Keratinocyte (primary cell): ENCODE data around the gene TBX20. TPM values are rescaled to one million over a fixed set of nuclear protein-coding genes. Genes with fewer than 3 reads are reported as not detected.
"Not testable (repeated sequence)": the region's sequence is repeated elsewhere in the genome, so short reads cannot be mapped to it uniquely, and the experiment has no call there.

Experiments
- DNase-seq: peaks from one replicate; pipeline ENCODE4 v3.0.0-alpha.2; 2011; ENCODE audit warnings: low read depth, missing footprints, low spot score
- FAIRE-seq: peaks from 2 replicates; lab custom pipeline; 2011; peaks lifted over from hg19 to GRCh38; lab: Jason Lieb, UNC
- H2AFZ ChIP-seq: 2 replicates; pipeline ENCODE4 v1.6.0; 2012; ENCODE audit warnings: low read length, control low read depth, inconsistent platforms; ENCODE audit not compliant: control insufficient read depth
- H3K27ac ChIP-seq: 2 replicates; pipeline ENCODE4 v1.5.1; 2011; ENCODE audit warnings: low read length; ENCODE audit not compliant: control insufficient read depth, insufficient read depth
- H3K27me3 ChIP-seq: 3 replicates; pipeline ENCODE4 v1.6.0; 2011; ENCODE audit warnings: low read length; ENCODE audit not compliant: control insufficient read depth, insufficient read depth; ENCODE audit errors: extremely low read depth
- H3K36me3 ChIP-seq, 2 experiments: 2 replicates in 1 of 2; 3 replicates in 1 of 2; pipeline ENCODE4 v1.5.1; 2011; ENCODE audit warnings: low read length in 2 of 2, mild to moderate bottlenecking in 1 of 2; ENCODE audit not compliant: control insufficient read depth in 2 of 2, insufficient read depth in 2 of 2; ENCODE audit errors: extremely low read depth in 1 of 2
- H3K4me1 ChIP-seq: 3 replicates; pipeline ENCODE4 v1.5.1; 2011; ENCODE audit warnings: low read length; ENCODE audit not compliant: control insufficient read depth, insufficient read depth; ENCODE audit errors: extremely low read depth
- H3K4me2 ChIP-seq: 3 replicates; pipeline ENCODE4 v1.6.0; 2011; ENCODE audit warnings: low read depth, low read length; ENCODE audit not compliant: control insufficient read depth, insufficient read depth; ENCODE audit errors: extremely low read depth
- H3K4me3 ChIP-seq, 3 experiments: fragments of 200-600 bp in 1 of 3; sonication (generic) in 1 of 3; 2 replicates in 2 of 3; 3 replicates in 1 of 3; pipeline ENCODE4 v1.5.1; 2011 to 2016; ENCODE audit warnings: low read length in 3 of 3, mild to moderate bottlenecking in 3 of 3, control low read depth in 2 of 3, inconsistent platforms in 1 of 3, low read depth in 1 of 3, mixed read lengths in 1 of 3, mixed run types in 1 of 3, moderate library complexity in 1 of 3; ENCODE audit not compliant: control insufficient read depth in 2 of 3, insufficient read depth in 2 of 3; ENCODE audit errors: extremely low read depth in 1 of 3
- H3K79me2 ChIP-seq: 2 replicates; pipeline ENCODE4 v1.6.0; 2012; ENCODE audit warnings: low read length; ENCODE audit not compliant: control insufficient read depth, insufficient read depth
- H3K9ac ChIP-seq: 3 replicates; pipeline ENCODE4 v1.6.0; 2011; ENCODE audit warnings: low read length; ENCODE audit not compliant: control insufficient read depth, insufficient read depth; ENCODE audit errors: extremely low read depth
- H3K9me1 ChIP-seq: 3 replicates; pipeline ENCODE4 v1.6.0; 2011; ENCODE audit warnings: low read length; ENCODE audit not compliant: control insufficient read depth, insufficient read depth; ENCODE audit errors: extremely low read depth
- H3K9me3 ChIP-seq: 2 replicates; pipeline ENCODE4 v1.5.1; 2012; ENCODE audit warnings: low read depth, low read length; ENCODE audit not compliant: control insufficient read depth
- H4K20me1 ChIP-seq: 3 replicates; pipeline ENCODE4 v1.6.0; 2011; ENCODE audit warnings: low read length; ENCODE audit not compliant: control insufficient read depth, insufficient read depth; ENCODE audit errors: extremely low read depth
- CTCF ChIP-seq, 3 experiments: IDR thresholded peaks in 1 of 3; conservative IDR thresholded peaks in 1 of 3; optimal IDR thresholded peaks in 1 of 3; 2 replicates in 2 of 3; 3 replicates in 1 of 3; pipeline versions ENCODE3 to v1.5.1; 2011; ENCODE audit warnings: low read length in 3 of 3, mild to moderate bottlenecking in 3 of 3, moderate library complexity in 2 of 3, control low read depth in 1 of 3, inconsistent platforms in 1 of 3; ENCODE audit not compliant: insufficient read depth in 2 of 3; ENCODE audit errors: extremely low read depth in 1 of 3
- EZH2 ChIP-seq: IDR thresholded peaks from one replicate; pipeline ENCODE4 v1.6.1; 2012; ENCODE audit warnings: inconsistent platforms, mild to moderate bottlenecking, low read length, moderate library complexity
- dilution Hi-C: fragments of 300-500 bp; cut with MboI; formaldehyde crosslinking; loops from one replicate; pipeline ENCODE4 v1.7.0; 2020; ENCODE audit warnings: low sequenced_read_pairs; ENCODE audit not compliant: extremely low pct_ligation_motif_present
- polyA plus RNA-seq, 5 experiments: library from polyadenylated mRNA; depleted of rRNA in 3 of 5; stranded (reverse) in 3 of 5; stranded (forward) in 1 of 5; unstranded in 1 of 5; fragments of >200 nt; gene quantifications; 1 replicate in 1 of 5; 2 replicates in 3 of 5; 3 replicates in 1 of 5; pipeline versions ENCODE4 v1.2.1 to v1.2.3, GENCODE V29; 2011 to 2012; ENCODE audit warnings: missing spikeins in 2 of 5, low read depth in 1 of 5, low replicate concordance in 1 of 5

Gene TBX20
- polyA plus RNA-seq, 1 donor (not counting 4 experiments of a cell fraction or from before 2014, with no cell fraction given): not detected

GRCh38 chr7:35241884-35242283 is 12.0 kb downstream of the TBX20 start:
- Histone ChIP-seq H3K4me3 (no peak overlapping the region), H3K27ac (no peak overlapping the region), H3K4me2 (no peak overlapping the region), H3K79me2 (no peaks in the 10 kb centered on the region), H4K20me1 (no peaks in the 10 kb centered on the region), H3K9me3 (no peaks in the 10 kb centered on the region), H3K36me3 (no peaks in the 10 kb centered on the region), H3K9me1 (no peaks in the 10 kb centered on the region), H3K4me1 (no peaks in the 10 kb centered on the region), H3K9ac (no peak overlapping the region), H3K27me3 (peaks cover 7% of the 10 kb centered on the region), H2AFZ (no peak overlapping the region)
- FAIRE-seq (no peak), DNase-seq (no peak)
- dilution Hi-C loops: no loop called here
- peak in 2 of 3 experiments; percentile 23 to 50 for TF ChIP-seq CTCF (optimal IDR thresholded peaks at IDR 0.05 in 1 of 3, IDR thresholded peaks at IDR 0.05 in 1 of 3, conservative IDR thresholded peaks at IDR 0.05 in 1 of 3; ENCODE audit: extremely low read depth in 1 of 3, insufficient read depth in 2 of 3, low read length in 3 of 3)
- TF ChIP-seq EZH2: no peak

- Histone ChIP-seq H3K4me3 (no peak overlapping the region), H3K9me1 (no peaks in the 10 kb centered on the region), H4K20me1 (no peaks in the 10 kb centered on the region), H3K9ac (no peak overlapping the region), H3K4me1 (no peaks in the 10 kb centered on the region), H3K79me2 (no peaks in the 10 kb centered on the region), H3K9me3 (no peaks in the 10 kb centered on the region), H3K27ac (no peak overlapping the region), H3K4me2 (no peak overlapping the region), H3K36me3 (no peaks in the 10 kb centered on the region), H2AFZ (no peak overlapping the region), H3K27me3 (peaks cover 7% of the 10 kb centered on the region)
- FAIRE-seq (no peak), DNase-seq (no peak)
- TF ChIP-seq CTCF (optimal IDR thresholded peaks at IDR 0.05 in 1 of 3, IDR thresholded peaks at IDR 0.05 in 1 of 3, conservative IDR thresholded peaks at IDR 0.05 in 1 of 3; ENCODE audit: extremely low read depth in 1 of 3, insufficient read depth in 2 of 3, low read length in 3 of 3) (no peak), EZH2 (no peak)
- dilution Hi-C loops: no loop called here
Observed at GRCh38 chr7:35241436-35241835, 12.5 kb downstream of the TBX20 start.

- H3K9me1 ChIP-seq, H3K4me1 ChIP-seq, DNase-seq, H3K9me3 ChIP-seq, FAIRE-seq, H3K9ac ChIP-seq, H3K36me3 ChIP-seq, H3K27ac ChIP-seq, dilution Hi-C loops, H4K20me1 ChIP-seq, H3K4me3 ChIP-seq, H3K27me3 ChIP-seq, H3K79me2 ChIP-seq, H3K4me2 ChIP-seq, H2AFZ ChIP-seq: not testable (repeated sequence)
Observed at GRCh38 chr7:35241008-35241407, 12.9 kb downstream of the TBX20 start.

- dilution Hi-C loops: not testable (repeated sequence)
Observed at GRCh38 chr7:35238456-35238855, 15.4 kb downstream of the TBX20 start.

More at GRCh38 chr7:35238456-35238855, 15.4 kb downstream of the TBX20 start:
- not testable (repeated sequence) for H3K9ac ChIP-seq, H3K4me2 ChIP-seq, H4K20me1 ChIP-seq, H3K27ac ChIP-seq, H3K36me3 ChIP-seq, DNase-seq, H3K79me2 ChIP-seq, H3K4me1 ChIP-seq, H3K4me3 ChIP-seq, H3K9me3 ChIP-seq, H3K27me3 ChIP-seq, H3K9me1 ChIP-seq, FAIRE-seq, H2AFZ ChIP-seq
